ENCODE results near the gene FAM25G.
"Not testable (repeated sequence)": the region's sequence is repeated elsewhere in the genome, so short reads cannot be mapped to it uniquely, and the experiment has no call there.

FAM25G gene

GRCh38 chr10:47462577-47463358 lies 28.7 kb downstream of the FAM25G start:
- not testable (repeated sequence) for DNase-seq

- DNase-seq = not testable (repeated sequence)
Measured at GRCh38 chr10:47461261-47461687, 30.2 kb downstream of the FAM25G start.

- DNase-seq = no peak
Measured at GRCh38 chr10:47458466-47459154, 32.9 kb downstream of the FAM25G start.

- no peak for DNase-seq
Measured at GRCh38 chr10:47457826-47458225, 33.7 kb downstream of the FAM25G start.

GRCh38 chr10:47457528-47457820 lies 34.0 kb downstream of the FAM25G start:
- no peak for DNase-seq

GRCh38 chr10:47456794-47457527 lies 34.5 kb downstream of the FAM25G start:
- DNase-seq = no peak

GRCh38 chr10:47456079-47456785 lies 35.3 kb downstream of the FAM25G start:
- no peak for DNase-seq

GRCh38 chr10:47455350-47456078 lies 36.0 kb downstream of the FAM25G start:
- DNase-seq = not testable (repeated sequence)

GRCh38 chr10:47454780-47455058 lies 36.8 kb downstream of the FAM25G start:
- DNase-seq = no peak

- no peak for DNase-seq
Measured at GRCh38 chr10:47454008-47454779, 37.3 kb downstream of the FAM25G start.

GRCh38 chr10:47453141-47454007 lies 38.1 kb downstream of the FAM25G start:
- no peak for DNase-seq

GRCh38 chr10:47452495-47453140 lies 38.9 kb downstream of the FAM25G start:
- DNase-seq = no peak

- no peak for DNase-seq
Measured at GRCh38 chr10:47451998-47452494, 39.5 kb downstream of the FAM25G start.

- DNase-seq = no peak
Measured at GRCh38 chr10:47451273-47451997, 40.1 kb downstream of the FAM25G start.

GRCh38 chr10:47450442-47450841 lies 41.1 kb downstream of the FAM25G start:
- no peak for DNase-seq

GRCh38 chr10:47449979-47450378 lies 41.5 kb downstream of the FAM25G start:
- no peak for DNase-seq

GRCh38 chr10:47449102-47449978 lies 42.2 kb downstream of the FAM25G start:
- no peak for DNase-seq

- no peak for DNase-seq
Measured at GRCh38 chr10:47447705-47448104, 43.8 kb downstream of the FAM25G start.

Data from activated CD8-positive, alpha-beta memory T cell treated with anti-CD3 and anti-CD28 coated beads, Interleukin-2, amount 50 U/mL, for 4 hours (primary cell).